ENCODE results near the gene XAGE1B. TPM values are rescaled to one million over a fixed set of nuclear protein-coding genes. Genes with fewer than 3 reads are reported as not detected.

The XAGE1B gene
- total RNA-seq, 1 donor from 2014 or later, result not detected

Other genes starting within 250 kb of the XAGE1B start
- gene XAGE2, start 148.0 kb downstream of the XAGE1B start, total RNA-seq, result not detected
- gene XAGE1A, start 21.3 kb downstream of the XAGE1B start, total RNA-seq, result not detected
- not detected for gene SSX7, start 137.8 kb upstream of the XAGE1B start, total RNA-seq
- gene SSX2, start 190.1 kb upstream of the XAGE1B start, total RNA-seq, result not detected
- gene SSX2B, start 234.2 kb upstream of the XAGE1B start, total RNA-seq, result not detected

Data from cardiac septum (tissue), 1 donor.